Neutrophil (primary cell): ENCODE data around the gene C2orf78.
"Not testable (repeated sequence)": the region's sequence is repeated elsewhere in the genome, so short reads cannot be mapped to it uniquely, and the experiment has no call there.

Experiments used
- H3K27ac ChIP-seq: fragments of 200-600 bp; sonication (generic); 2 replicates; pipeline ENCODE4 v1.5.1; 2016; ENCODE audit warnings: mild to moderate bottlenecking, moderate library complexity
- H3K27me3 ChIP-seq: fragments of 200-600 bp; sonication (generic); 2 replicates; pipeline ENCODE4 v1.6.0; 2016; ENCODE audit warnings: mild to moderate bottlenecking
- H3K36me3 ChIP-seq: fragments of 200-600 bp; sonication (generic); 2 replicates; pipeline ENCODE4 v1.5.1; 2017
- H3K4me1 ChIP-seq, 2 experiments: fragments of 200-600 bp in 1 of 2; sonication (generic) in 1 of 2; 1 replicate in 1 of 2; 2 replicates in 1 of 2; pipeline versions ENCODE4 v1.5.1 to v1.6.1; 2013 to 2016; ENCODE audit warnings: low read depth in 1 of 2, low read length in 1 of 2, mild to moderate bottlenecking in 1 of 2, moderate library complexity in 1 of 2; ENCODE audit not compliant: control insufficient read depth in 1 of 2, insufficient read depth in 1 of 2
- H3K4me3 ChIP-seq, 2 experiments: fragments of 200-600 bp in 1 of 2; sonication (generic) in 1 of 2; 1 replicate in 1 of 2; 2 replicates in 1 of 2; pipeline ENCODE4 v1.5.1; 2013 to 2016; ENCODE audit warnings: low read depth in 1 of 2, low read length in 1 of 2, mild to moderate bottlenecking in 1 of 2, moderate library complexity in 1 of 2
- H3K9me3 ChIP-seq: fragments of 200-600 bp; sonication (generic); 2 replicates; pipeline ENCODE4 v1.5.1; 2016
- TF ChIP-seq, protein P1 (sequence below): fragments of 200-600 bp; sonication (generic); IDR thresholded peaks from 2 replicates; pipeline ENCODE4 v1.5.1; 2016; ENCODE audit warnings: antibody characterized with exemption

The C2orf78 gene

DNA sequence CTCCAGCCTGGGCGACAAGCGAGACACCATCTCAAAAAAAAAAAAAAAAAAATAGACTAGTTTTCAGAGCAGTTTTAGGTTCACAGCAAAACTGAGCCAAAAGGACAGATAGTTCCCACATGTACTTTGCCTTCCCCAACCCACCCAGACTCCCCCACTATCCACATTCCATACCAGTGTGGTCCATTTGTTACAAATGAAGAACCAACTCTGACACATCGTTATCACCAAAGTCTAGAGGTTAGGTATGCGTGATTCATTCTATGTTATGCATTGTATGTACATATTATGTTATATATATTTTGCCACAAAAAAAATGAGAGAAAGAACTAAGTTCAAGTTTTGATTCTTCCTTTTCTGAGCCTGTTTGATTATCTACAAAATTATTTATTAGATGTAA, 7.6 kb upstream of the C2orf78 start:
- H3K27me3 ChIP-seq = no peaks in the 10 kb centered on the region
- H3K27ac ChIP-seq = no peak overlapping the region
- no peaks in the 10 kb centered on the region for H3K9me3 ChIP-seq
- H3K36me3 ChIP-seq = peaks cover 56% of the 10 kb centered on the region
- TF ChIP-seq, protein P1, sequence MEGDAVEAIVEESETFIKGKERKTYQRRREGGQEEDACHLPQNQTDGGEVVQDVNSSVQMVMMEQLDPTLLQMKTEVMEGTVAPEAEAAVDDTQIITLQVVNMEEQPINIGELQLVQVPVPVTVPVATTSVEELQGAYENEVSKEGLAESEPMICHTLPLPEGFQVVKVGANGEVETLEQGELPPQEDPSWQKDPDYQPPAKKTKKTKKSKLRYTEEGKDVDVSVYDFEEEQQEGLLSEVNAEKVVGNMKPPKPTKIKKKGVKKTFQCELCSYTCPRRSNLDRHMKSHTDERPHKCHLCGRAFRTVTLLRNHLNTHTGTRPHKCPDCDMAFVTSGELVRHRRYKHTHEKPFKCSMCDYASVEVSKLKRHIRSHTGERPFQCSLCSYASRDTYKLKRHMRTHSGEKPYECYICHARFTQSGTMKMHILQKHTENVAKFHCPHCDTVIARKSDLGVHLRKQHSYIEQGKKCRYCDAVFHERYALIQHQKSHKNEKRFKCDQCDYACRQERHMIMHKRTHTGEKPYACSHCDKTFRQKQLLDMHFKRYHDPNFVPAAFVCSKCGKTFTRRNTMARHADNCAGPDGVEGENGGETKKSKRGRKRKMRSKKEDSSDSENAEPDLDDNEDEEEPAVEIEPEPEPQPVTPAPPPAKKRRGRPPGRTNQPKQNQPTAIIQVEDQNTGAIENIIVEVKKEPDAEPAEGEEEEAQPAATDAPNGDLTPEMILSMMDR = no peak
- H3K4me1 ChIP-seq = peaks cover 13 to 15% of the 10 kb centered on the region in 2 experiments
- H3K4me3 ChIP-seq = no peak overlapping the region

DNA sequence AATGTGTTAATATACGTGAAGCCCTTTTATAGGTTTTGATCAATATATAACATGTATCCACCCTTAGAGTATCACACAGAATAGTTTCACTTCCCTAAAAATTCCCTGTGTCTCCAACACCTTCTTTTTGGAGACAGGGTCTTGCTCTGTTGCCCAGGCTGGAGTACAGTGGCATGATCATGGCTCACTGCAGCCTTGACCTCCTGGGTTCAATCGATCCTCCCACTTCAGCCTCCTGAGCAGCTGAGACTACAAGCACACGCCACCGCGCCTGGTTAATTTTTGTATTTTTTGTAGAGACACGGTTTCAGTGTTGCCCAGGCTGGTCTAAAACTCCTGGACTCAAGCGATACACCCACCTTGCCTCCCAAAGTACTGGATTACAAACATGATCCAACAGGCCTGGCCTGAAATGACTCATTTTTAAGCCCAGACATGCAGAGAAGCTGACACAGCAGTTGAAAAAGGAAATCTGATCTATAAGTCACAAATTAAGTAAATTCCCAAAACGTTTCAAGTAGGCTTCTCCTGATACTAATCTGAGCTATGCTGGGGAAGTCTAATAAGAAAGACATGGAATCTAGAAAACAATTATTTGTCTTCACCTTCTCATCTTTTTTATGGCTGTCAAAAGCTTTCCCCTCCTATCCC, 7.0 kb upstream of the C2orf78 start:
- H3K9me3 ChIP-seq = no peaks in the 10 kb centered on the region
- peaks cover 13 to 15% of the 10 kb centered on the region in 2 experiments for H3K4me1 ChIP-seq
- no peak overlapping the region for H3K4me3 ChIP-seq
- no peaks in the 10 kb centered on the region for H3K27me3 ChIP-seq
- peaks cover 52% of the 10 kb centered on the region for H3K36me3 ChIP-seq
- TF ChIP-seq, protein P1 = no peak
- H3K27ac ChIP-seq = no peak overlapping the region

DNA sequence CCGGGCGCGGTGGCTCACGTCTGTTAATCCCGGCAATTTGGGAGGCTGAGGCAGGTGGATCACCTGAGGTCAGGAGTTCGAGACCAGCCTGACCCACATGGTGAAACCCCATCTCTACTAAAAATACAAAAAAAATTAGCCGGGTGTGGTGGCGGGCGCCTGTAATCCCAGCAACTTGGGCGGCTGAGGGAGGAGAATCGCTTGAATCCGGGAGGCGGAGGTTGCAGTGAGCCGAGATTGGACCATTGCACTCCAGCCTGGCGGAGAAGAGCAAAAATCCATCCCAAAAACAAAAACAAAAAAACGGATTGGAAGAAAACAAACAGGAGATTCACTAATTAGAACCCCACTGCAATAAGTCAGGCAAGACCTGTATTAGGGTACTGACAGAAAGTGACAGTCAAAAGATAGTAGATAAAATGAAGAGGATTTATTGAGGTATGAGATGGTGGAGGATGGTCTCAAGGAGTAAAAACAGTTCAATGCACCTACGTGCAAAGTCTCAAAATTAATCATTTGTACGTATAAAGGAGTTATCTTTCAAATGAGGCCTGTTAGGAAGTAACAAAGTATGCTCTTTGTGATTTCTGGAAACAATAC, 5.0 kb upstream of the C2orf78 start:
- H3K9me3 ChIP-seq, H3K27me3 ChIP-seq: not testable (repeated sequence)
- Histone ChIP-seq H3K27ac (peak overlapping the region; percentile 90), H3K4me3 (peak overlapping the region; percentile 74 to 91), H3K36me3 (peaks cover 32% of the 10 kb centered on the region), H3K4me1 (peaks cover 13 to 15% of the 10 kb centered on the region in 2 experiments)

DNA sequence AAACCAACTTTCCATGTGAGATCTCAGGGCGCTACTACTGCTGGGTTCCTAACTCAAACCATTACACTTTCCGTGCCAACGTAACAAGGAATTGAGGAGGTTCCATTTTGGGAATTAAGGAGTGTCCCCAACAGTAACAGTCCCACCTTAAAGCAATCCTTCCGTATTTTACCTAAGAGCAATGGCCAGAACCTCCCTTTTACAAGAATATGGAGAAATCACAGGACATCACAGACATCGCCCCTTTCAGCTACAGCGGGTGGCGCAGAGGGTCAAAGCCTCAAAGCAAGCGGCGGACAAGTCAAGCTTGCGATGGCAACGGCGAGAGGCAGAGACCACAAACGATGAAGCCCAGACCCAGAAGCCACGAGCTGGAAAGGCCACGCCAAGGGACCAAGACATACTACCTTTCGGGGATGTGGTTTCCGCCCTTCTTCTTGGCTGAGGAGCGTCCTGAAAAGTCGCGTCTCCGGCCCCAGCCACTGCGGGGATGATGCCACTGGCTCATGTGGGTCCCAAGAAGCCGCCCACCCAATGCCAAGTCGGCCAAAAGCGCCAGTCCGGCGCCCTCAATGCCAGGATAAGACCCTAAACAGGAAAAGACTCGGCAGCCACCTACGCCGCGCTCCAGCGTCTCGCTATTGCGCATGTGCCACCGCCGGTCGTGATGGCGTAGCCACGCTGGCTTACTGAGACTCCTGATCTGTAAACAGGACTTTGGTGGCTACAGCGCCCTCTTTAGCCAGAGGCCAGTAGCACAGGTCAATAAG, 4.3 kb upstream of the C2orf78 start, which contains the start of gene DUSP11:
Gene DUSP11, minus strand, starts transcription at position 637 of the 770 bp plus-strand sequence. Its CDS starts 129 bp downstream, at position 508.
- TF ChIP-seq, protein P1 = peak; percentile 95
- Histone ChIP-seq H3K27me3 (no peaks in the 10 kb centered on the region), H3K4me3 (peak within 1 kb of the TSS; percentile 74 to 91), H3K9me3 (no peaks in the 10 kb centered on the region), H3K27ac (peak within 1 kb of the TSS; percentile 90), H3K36me3 (peaks cover 25% of the 10 kb centered on the region), H3K4me1 (peaks cover 13 to 15% of the 10 kb centered on the region in 2 experiments)

DNA sequence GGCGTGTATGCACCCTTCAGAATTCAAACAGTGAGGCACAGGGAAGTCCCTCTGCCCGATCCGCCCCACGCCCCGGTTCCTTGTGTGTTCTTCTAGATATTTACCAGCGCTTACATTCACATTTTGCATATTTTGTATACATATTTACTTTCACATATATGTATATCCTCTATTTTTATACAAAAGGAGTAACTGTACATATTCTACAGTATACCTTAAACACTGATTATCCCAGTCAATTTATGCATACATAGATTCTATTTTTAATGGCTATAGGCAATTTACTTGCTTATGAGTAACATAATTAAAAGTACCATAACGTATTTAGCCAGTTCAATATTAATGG, 3.8 kb upstream of the C2orf78 start:
- Histone ChIP-seq H3K36me3 (peaks cover 21% of the 10 kb centered on the region), H3K9me3 (no peaks in the 10 kb centered on the region), H3K27me3 (no peaks in the 10 kb centered on the region), H3K27ac (peak overlapping the region; percentile 90), H3K4me1 (peaks cover 13 to 15% of the 10 kb centered on the region in 2 experiments), H3K4me3 (peak overlapping the region; percentile 74 to 91)
- TF ChIP-seq, protein P1 = no peak

DNA sequence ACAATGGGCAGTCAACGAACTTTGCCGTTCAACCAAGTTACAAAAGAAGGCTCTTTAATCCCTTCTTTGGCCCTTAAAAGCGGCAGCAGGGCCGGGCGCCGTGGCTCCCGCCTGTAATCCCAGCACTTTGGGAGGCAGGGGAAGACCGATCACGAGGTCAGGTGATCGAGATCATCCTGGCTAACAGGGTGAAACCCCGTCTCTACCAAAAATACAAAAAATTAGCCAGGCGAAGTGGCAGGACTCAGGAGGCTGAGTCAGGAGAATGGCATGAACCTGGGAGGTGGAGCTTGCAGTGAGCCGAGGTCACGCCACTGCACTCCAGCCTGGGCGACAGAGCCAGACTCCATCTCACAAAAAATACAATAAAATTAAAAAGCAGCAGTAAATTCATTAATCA, 581 bp upstream of the C2orf78 start:
- H3K4me1 ChIP-seq = peaks cover 12 to 13% of the 10 kb centered on the region in 2 experiments
- not testable (repeated sequence) for H3K27ac ChIP-seq, H3K36me3 ChIP-seq, H3K4me3 ChIP-seq, H3K9me3 ChIP-seq, H3K27me3 ChIP-seq
